Measurements from ENCODE around the gene CYP27C1.
A peak's percentile ranks its signal among the peaks of the same experiment; 100 is the strongest.

The CYP27C1 gene

DNA sequence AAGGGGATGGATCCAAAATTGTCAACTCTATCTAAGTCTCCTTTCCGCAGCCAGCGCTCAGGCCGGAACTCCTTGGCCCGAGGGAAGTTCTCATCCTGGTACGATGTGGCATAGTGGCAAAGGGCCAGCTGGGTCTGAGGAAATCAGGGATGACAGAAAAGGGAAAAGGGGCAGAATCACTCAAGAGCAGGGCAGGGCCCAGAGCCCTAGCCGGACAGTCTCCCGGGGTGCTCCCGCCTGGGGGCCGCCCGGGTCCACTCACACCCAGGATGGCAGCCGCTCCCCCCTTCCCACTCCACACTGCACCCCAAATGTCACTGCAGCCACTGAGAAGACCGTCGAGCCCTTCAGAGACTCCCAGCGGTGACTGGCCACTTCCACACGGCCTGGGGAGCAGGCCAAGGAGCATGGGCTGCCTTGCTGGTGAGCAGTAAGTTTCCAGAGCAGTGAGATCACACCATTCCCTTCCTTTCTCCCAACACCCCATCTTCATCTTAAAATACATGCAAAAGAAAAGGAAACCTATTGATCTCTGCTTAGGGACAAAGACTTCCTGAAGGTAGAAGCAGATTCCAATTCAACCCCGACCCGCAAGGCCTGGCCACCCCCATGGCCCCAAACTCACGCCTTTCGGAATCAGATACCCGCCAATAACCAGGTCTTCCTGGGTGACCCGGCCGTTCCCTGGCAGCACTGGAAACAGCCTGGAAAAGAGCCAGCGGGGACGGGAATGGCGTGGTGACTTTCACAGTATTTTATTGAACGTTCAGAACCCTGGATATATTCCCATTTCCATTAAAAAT lies 26.7 kb downstream of the CYP27C1 start:
- DNase-seq (ENCODE audit: low spot score) = no peak

DNA sequence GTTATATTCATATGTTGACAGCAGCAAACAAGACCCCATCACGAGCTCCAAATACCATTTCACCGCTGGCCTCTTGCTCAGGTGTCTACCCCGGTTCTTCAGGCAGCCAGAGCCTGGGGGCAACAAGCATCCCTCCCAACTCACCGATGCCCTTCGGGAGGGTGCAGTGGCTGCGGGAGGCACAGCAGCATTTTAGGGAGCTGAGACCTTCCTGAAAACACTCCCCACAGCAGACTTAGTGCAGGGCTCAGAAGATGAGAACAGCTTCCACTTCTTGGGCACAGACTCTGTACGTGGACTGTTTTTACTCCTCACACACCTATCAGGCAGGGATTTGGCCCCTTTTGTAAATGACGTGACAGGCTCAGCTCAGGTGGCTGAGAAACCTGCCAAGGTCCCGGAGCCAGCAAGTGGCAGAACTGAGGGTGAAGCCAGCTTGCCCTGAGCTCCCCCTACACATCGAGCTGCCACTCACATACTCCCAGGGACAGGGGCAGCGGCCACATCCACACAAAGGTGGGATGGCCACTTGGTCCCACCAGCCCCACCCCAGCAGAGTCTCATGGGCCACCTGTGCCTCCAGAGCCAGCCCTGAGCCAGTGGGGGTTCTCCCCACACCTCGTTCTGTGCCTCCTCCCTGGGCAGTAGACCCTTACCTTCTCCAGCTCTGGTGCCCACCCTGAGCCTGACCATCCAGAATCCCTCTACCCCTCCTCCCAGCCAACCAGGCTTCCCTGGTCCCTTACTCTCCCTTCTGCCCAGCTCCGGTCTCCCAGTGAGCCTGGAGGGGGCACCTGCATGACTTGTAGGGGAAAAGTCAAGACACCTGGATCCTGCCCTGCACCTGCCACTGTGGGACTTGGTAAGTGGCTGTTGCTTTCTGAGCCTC lies 28.5 kb downstream of the CYP27C1 start:
- no peak for DNase-seq (ENCODE audit: low spot score)

- DNase-seq (ENCODE audit: low spot score) = no peak
These were observed 31.3 kb downstream of the CYP27C1 start for GRCh38 chr2:127188797-127189196.

DNA sequence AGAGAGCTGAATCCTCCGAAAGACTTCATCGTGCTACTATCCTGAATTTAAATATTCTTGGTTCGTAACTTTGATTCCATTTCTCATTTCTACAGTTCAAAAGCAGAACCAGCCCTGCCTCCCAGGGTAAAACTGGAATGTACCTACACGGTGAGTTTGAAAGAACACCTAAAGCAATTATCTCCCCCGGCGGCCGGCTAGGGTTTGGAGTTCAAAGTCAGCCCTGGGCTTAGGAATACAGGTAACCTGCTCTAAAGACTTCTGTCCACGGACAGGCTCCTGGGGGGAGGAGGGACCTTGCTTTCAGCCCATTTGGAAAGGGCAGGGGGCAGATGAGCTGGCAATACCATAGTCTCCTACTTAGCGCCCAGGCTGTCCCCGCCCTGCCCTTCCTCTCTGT lies 32.3 kb downstream of the CYP27C1 start:
- no peak for DNase-seq (ENCODE audit: low spot score)

DNA sequence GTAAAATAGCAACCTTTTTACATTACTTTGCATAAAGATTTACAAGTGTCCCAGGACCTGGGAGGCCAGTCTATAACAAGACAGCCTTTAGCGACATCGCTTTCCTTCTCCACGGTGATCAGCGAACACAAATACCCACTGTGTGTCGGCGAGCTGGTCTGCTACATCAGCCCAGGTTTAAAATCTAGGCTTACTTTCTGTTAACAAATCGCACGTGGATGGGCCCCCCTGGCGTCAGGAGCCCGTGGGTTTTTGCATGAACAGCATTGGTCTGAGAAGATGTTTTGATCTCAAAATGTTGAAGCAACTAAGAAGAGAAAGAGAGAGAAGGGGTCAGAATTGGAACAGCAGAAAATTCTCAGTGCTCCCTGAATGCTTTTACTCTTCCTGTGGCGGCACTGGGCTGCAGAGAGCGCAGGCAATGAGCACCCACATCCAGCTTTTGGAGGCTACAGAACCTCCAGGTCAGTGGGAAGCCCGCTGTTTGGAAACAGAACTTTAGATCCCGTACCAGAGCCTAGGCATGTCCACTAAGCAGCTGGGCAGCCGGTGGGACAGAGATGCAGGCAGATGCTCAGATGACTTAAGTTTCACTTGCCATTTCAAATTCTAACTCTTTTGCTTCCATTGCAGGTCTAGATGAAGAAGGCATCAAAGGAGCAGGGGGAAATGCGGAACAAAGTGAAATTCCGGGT lies 32.9 kb downstream of the CYP27C1 start:
- no peak for DNase-seq (ENCODE audit: low spot score)

GRCh38 chr2:127185705-127186104 lies 34.4 kb downstream of the CYP27C1 start:
- DNase-seq (ENCODE audit: low spot score) = no peak

- DNase-seq (ENCODE audit: low spot score) = no peak
These were observed 35.0 kb downstream of the CYP27C1 start for GRCh38 chr2:127185093-127185492.

DNA sequence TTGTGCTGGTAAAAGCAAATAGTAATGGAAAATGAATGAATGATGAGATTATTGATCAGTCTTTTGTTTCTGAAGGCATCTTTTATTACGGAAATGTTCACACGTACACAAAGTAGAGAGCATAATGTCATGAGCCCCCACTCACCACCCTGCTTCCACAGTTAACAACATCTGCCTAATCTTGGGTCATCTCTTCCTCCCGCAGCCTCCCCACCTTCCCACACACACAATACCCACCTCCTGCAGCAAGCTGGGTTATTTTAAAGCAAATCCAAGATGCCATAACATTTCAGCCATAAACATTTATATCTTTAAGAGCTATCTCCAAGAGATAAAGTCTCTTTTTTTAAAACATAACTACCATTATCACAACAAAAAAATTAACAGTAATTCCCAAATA lies 36.3 kb downstream of the CYP27C1 start:
- no peak for DNase-seq (ENCODE audit: low spot score)

DNA sequence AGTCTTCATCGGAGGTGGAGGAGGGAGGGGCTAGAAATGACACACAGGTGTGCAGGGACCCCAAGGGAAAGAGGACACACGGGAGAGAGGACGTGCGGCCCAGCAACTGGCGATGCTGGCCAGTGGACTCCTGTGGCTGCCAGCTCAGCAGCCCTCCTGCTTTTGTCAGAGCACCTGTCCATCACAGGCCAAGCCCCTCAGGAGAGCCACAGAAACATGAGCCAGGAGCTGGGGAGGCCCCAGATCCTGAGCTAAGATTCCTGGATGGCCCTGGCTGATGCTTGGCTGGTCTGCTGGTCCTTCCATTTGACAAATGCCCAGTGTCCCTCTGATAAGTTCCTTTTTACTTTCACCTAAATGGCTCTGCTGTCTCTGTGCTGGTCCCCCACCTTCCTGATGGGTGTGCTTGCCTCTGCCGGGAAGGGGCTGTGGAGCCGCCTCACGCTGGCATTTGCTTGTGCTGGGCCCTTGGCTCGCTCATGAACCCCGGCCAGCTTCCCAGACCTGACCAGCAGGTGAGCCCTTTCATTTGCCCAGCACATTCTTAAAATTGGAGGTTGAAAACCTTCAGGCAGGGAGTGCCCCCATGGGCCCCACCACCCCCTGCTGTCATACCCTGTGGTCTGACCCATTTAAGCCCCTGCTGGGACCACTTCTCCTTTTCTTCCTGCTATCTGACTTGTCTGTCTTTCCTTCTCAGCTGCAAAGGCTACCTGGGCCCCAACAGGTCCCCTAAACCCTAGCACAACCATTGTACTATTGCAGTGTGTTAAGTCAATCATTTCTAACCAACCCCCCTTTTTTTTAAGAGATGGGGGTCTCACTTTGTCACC lies 37.3 kb downstream of the CYP27C1 start:
- no peak for DNase-seq (ENCODE audit: low spot score)

- DNase-seq (ENCODE audit: low spot score) = no peak
These were observed 38.2 kb downstream of the CYP27C1 start for GRCh38 chr2:127181851-127182250.

DNA sequence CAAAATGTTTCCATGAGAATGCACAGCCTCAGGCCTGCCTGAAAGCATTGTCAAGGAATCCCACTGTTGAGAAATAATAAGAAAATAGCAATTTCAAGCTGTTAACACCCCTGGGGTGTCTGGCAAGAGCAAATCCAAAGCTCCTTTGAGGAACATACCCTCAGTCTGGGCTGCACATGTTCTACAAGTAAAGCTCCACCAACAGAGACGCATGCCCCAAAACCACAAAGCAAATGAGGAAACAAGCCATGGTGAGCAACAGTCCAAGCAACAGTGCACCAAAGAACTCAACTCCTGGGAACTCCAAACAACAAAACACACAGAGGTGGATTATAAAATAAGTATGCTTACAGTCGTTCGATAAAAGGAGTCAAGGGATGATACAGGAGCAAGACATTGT lies 40.3 kb downstream of the CYP27C1 start:
- DNase-seq (ENCODE audit: low spot score) = no peak

- no peak for DNase-seq (ENCODE audit: low spot score)
These were observed 42.4 kb downstream of the CYP27C1 start for GRCh38 chr2:127177617-127178263.

DNA sequence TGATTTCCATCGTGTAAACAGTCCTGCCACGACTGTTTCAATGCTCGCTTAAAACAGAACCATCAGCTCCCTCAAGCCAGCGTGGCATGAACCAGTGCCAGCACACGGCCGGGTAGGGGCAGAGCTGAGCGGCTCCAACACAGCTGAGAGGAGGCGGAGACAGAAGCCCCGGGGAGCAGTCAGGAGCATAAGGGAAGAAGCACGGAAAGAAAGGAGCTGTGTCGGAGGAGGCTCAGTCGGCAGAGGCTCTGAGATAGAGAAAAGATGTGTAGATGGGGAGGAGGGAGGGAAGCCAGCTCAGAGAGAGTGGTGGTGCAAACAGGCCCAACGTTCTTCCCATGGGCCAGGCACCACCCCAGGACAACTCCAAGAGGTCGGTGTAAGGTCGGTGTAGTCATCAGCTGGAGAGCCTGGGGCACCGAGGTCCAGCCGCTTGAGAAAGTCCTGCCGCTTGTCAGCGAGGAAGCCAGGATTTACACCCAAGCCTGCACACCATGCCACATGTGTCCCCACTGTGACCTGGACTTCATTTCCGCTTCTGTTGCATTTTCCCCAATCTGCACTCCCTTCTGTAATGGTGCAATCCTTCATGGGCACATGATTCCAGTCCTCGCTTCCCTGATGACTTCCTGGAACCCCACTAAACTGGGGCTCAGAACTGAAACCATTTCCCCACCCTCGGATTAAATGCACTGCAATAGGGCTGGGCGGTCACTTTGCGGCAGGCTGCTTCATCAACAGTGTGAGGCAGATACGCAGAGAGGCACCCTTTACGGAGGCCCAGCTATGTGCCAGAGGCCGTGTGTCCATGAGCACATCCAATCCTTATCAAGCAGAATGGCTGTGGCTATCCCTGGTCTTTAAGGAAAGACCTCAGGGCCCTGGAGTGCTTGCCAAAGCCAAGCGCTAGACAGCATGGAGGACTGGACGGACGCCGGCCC lies 43.5 kb downstream of the CYP27C1 start:
- no peak for DNase-seq (ENCODE audit: low spot score)

- no peak for DNase-seq (ENCODE audit: low spot score)
These were observed 44.2 kb downstream of the CYP27C1 start for GRCh38 chr2:127175751-127176354.

DNA sequence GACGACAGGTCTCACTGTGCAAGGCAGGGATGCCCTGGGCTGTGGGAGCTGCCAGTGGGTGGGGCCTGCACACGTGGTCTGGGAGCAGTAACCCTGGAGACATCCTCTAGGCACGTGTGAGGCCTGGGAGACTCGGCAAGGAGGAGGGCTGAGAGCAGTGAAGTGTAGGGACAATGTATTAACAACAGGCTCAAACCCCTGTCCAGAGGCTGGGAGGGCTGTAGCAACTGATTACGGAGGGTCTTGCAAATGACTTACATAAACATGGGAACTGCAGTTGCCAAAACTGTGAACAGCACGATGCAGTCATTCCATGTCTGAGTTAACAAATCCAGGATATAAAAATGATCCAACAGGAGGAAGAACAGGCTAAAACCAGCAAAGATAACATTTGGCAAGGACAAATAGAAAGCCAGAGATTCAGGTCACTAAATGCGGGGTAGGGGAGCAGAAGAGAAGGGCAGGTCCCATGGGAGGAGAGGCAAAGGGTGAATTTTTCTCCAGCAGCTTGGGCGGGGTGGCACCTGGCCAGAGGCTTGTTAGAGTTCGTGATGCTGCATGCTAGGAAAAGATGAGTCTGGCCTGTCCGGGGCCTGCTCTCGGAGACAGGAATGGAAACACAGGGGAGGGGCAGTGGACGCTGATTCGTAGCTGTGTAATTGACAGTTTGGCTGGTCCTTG lies 44.9 kb downstream of the CYP27C1 start:
- DNase-seq (ENCODE audit: low spot score) = no peak

- no peak for DNase-seq (ENCODE audit: low spot score)
These were observed 45.5 kb downstream of the CYP27C1 start for GRCh38 chr2:127174640-127175039.

DNA sequence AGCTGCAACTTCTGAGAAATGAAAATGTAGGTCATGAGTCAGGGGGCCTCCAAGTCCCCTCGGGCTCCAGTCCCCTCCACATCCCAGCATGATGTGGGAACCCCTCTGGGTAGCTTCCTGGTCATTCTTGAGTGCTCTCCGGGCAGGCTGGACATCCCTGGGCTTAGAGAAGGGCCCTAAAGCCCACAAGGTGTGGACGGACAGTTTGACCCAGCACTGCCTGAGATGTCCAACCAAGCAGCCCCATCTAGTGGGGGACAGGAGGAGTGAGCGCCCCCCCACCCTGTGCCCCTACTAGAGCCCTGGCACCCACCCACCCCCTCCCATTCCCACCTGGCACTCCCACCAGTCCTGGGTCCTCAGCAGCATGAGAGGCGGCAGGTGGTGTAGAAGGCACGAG lies 46.0 kb downstream of the CYP27C1 start:
- DNase-seq (ENCODE audit: low spot score) = peak; percentile 11

- DNase-seq (ENCODE audit: low spot score) = peak; percentile 8
These were observed 47.0 kb downstream of the CYP27C1 start for GRCh38 chr2:127173057-127173456.

DNA sequence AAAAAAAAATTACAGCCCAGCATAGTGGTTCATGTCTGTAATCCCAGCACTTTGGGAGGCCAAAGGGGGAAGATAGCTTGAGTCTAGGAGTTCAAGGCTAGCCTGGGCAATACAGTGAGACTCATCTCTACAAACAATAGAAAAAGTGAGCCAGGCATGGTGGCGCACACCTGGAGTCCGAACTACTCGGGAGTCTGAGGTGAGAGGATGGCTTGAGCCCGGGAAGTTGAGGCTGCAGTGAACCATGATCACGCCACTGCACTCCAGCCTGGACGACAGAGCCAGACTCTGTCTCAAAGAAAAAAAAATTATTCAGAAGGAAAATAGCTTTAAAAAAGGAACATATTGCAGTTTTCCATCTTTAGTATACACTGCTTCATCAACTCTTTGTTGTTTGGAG lies 47.8 kb downstream of the CYP27C1 start:
- DNase-seq (ENCODE audit: low spot score) = no peak
